ENCODE measurements around the gene FGD2.

DNA sequence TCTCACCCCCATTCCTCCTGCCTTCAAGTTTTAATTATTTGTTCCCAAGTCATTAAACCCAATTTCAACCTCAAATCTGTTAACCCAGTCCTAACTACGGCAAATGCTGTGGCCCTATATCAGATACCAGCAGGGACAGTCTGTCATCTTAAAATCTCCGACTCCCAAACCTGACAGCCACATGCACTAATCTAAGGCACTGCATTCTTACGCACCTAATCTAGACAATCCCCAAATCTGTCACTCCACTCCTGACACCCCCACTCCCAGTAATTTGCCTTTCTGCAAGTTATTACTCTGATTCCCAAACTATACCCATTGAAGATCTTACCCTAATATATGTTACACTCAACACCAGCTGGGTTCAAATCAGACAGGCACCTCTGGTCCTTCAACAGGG lies 21.9 kb upstream of the FGD2 start:
- TF ChIP-seq POLR2A (IDR thresholded peaks at IDR 0.05) (no peak), EP300 (IDR thresholded peaks at IDR 0.05) (no peak), POLR2AphosphoS5 (IDR thresholded peaks at IDR 0.05) (no peak)
- TF ChIP-seq, protein P1, sequence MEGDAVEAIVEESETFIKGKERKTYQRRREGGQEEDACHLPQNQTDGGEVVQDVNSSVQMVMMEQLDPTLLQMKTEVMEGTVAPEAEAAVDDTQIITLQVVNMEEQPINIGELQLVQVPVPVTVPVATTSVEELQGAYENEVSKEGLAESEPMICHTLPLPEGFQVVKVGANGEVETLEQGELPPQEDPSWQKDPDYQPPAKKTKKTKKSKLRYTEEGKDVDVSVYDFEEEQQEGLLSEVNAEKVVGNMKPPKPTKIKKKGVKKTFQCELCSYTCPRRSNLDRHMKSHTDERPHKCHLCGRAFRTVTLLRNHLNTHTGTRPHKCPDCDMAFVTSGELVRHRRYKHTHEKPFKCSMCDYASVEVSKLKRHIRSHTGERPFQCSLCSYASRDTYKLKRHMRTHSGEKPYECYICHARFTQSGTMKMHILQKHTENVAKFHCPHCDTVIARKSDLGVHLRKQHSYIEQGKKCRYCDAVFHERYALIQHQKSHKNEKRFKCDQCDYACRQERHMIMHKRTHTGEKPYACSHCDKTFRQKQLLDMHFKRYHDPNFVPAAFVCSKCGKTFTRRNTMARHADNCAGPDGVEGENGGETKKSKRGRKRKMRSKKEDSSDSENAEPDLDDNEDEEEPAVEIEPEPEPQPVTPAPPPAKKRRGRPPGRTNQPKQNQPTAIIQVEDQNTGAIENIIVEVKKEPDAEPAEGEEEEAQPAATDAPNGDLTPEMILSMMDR (IDR thresholded peaks at IDR 0.05) = no peak
